K562 (cell line): ENCODE data around the gene IFRD1. TPM values are rescaled to one million over a fixed set of nuclear protein-coding genes. Genes with fewer than 3 reads are reported as not detected.
A peak's percentile ranks its signal among the peaks of the same experiment; 100 is the strongest.

Source experiments
- AFF4 ChIP-seq: sonication (generic); formaldehyde crosslinking; IDR thresholded peaks from 2 replicates; pipeline ENCODE4 v1.8.0; 2023; ENCODE audit warnings: mild to moderate bottlenecking, missing genetic modification reagents
- ATF1 ChIP-seq, 2 experiments: fragments of 450-650 bp in 1 of 2; IDR thresholded peaks; 2 replicates each; pipeline ENCODE4 v1.6.1; 2016; ENCODE audit warnings: missing compliant biosample characterization in 1 of 2, missing genetic modification characterization in 1 of 2
- BMI1 ChIP-seq: fragments of 150-350 bp; IDR thresholded peaks from 2 replicates; pipeline ENCODE4 v1.6.1; 2014; ENCODE audit warnings: low read length
- ETS2 ChIP-seq: IDR thresholded peaks from 2 replicates; pipeline ENCODE4 v1.6.1; 2016; ENCODE audit warnings: borderline replicate concordance, missing genetic modification characterization, mild to moderate bottlenecking, moderate library complexity, missing compliant biosample characterization; ENCODE audit not compliant: poor library complexity, severe bottlenecking
- GTF2B ChIP-seq: IDR thresholded peaks from 2 replicates; pipeline ENCODE4 v1.6.1; 2011; ENCODE audit not compliant: insufficient read length; ENCODE audit errors: extremely low read depth
- GTF2F1 ChIP-seq: IDR thresholded peaks from 2 replicates; pipeline ENCODE4 v1.6.1; 2011; ENCODE audit warnings: low read depth, low read length, improper control_type of control experiment
- HMGN3 ChIP-seq: IDR thresholded peaks from 2 replicates; pipeline ENCODE4 v1.6.1; 2011; ENCODE audit warnings: borderline replicate concordance, low read depth, mild to moderate bottlenecking, mixed read lengths, low read length; ENCODE audit not compliant: insufficient read length; ENCODE audit errors: extremely low read depth
- KHSRP ChIP-seq: fragments of 450-650 bp; IDR thresholded peaks from 2 replicates; pipeline ENCODE4 v1.6.1; 2017
- KLF16 ChIP-seq: IDR thresholded peaks from 2 replicates; pipeline ENCODE4 v1.6.1; 2016; ENCODE audit warnings: antibody characterized with exemption
- MXD1 ChIP-seq: fragments of 250-450 bp; sonication (Bioruptor Pico); IDR thresholded peaks from 2 replicates; pipeline ENCODE4 v1.8.0; 2021; ENCODE audit warnings: borderline replicate concordance, mild to moderate bottlenecking, moderate library complexity; ENCODE audit not compliant: poor library complexity, severe bottlenecking
- MYNN ChIP-seq, 2 experiments: sonication (generic); formaldehyde crosslinking in 1 of 2; IDR thresholded peaks; 2 replicates each; pipeline versions ENCODE4 v1.5.0 to v1.6.1; 2016 to 2020; ENCODE audit warnings: antibody characterized with exemption in 1 of 2, missing genetic modification reagents in 1 of 2
- PPARD ChIP-seq: fragments of 250-450 bp; sonication (Bioruptor Pico); IDR thresholded peaks from 2 replicates; pipeline ENCODE4 v1.8.0; 2022; ENCODE audit warnings: inconsistent platforms, mild to moderate bottlenecking, moderate library complexity
- PURB ChIP-seq: sonication (generic); formaldehyde crosslinking; IDR thresholded peaks from 2 replicates; pipeline ENCODE4 v1.9.0; 2021; ENCODE audit warnings: low read depth, mild to moderate bottlenecking, missing genetic modification reagents
- SREBF1 ChIP-seq: fragments of 150-350 bp; IDR thresholded peaks from 2 replicates; pipeline ENCODE4 v1.6.1; 2014; ENCODE audit warnings: antibody characterized with exemption, low read depth, low read length, borderline replicate concordance
- TBL1XR1 ChIP-seq, 2 experiments: IDR thresholded peaks; 2 replicates each; pipeline ENCODE4 v1.6.1; 2012; ENCODE audit warnings: improper control_type of control experiment in 2 of 2, low read length in 2 of 2, mild to moderate bottlenecking in 1 of 2
- ZFP36 ChIP-seq: fragments of 150-350 bp; IDR thresholded peaks from 2 replicates; pipeline ENCODE4 v1.6.1; 2018; ENCODE audit warnings: low read length, low read depth; ENCODE audit not compliant: partially characterized antibody
- ZFX ChIP-seq: sonication (generic); formaldehyde crosslinking; IDR thresholded peaks from 2 replicates; pipeline ENCODE4 v1.8.0; 2022; ENCODE audit warnings: mild to moderate bottlenecking, missing genetic modification reagents, moderate library complexity
- ZNF174 ChIP-seq: fragments of 250-450 bp; sonication (Bioruptor Pico); IDR thresholded peaks from 2 replicates; pipeline ENCODE4 v1.4.0; 2020; ENCODE audit warnings: mild to moderate bottlenecking
- ZNF274 ChIP-seq: IDR thresholded peaks from 2 replicates; pipeline ENCODE4 v1.6.1; 2011; ENCODE audit warnings: low read depth, mild to moderate bottlenecking, low read length, moderate library complexity, borderline replicate concordance
- ZNF764 ChIP-seq: fragments of 250-450 bp; sonication (Bioruptor Pico); IDR thresholded peaks from 2 replicates; pipeline ENCODE4 v1.4.0; 2020; ENCODE audit warnings: low read depth, mild to moderate bottlenecking, moderate library complexity
- polyA plus RNA-seq, 8 experiments: library from polyadenylated mRNA; depleted of rRNA in 4 of 8; stranded (reverse) in 5 of 8; unstranded in 3 of 8; fragments of >200 nt; fragmentation: Nextera tagmentation in 2 of 8; fragmentation: Illumina TruSeq in 1 of 8; extraction: Ambion mirVana in 2 of 8; extraction: Trizol in 1 of 8; gene quantifications; 2 replicates each; pipeline versions ENCODE4 v1.2.1 to v1.2.3, GENCODE V29; 2011 to 2014; ENCODE audit warnings: inconsistent platforms in 1 of 8, missing spikeins in 1 of 8
- total RNA-seq, 7 experiments: library from RNA; depleted of rRNA in 6 of 7; stranded (reverse); fragments of >200 nt in 6 of 7; fragmentation: Illumina TruSeq in 2 of 7; extraction: Trizol in 2 of 7; gene quantifications; 2 replicates each; pipeline versions ENCODE4 v1.2.1 to v1.2.3, GENCODE V29; 2011 to 2021; ENCODE audit warnings: low replicate concordance in 1 of 7

The IFRD1 gene
- total and polyA plus RNA-seq, 9 of the 15 experiments (the other 6 are each of a cell fraction or from before 2014, with no cell fraction given): 27.6 to 81.8 (median 68.1) TPM

- peak; percentile 98 for TF ChIP-seq AFF4 (CRISPR knock-in tag)
- no peak for TF ChIP-seq ZNF274
- no peak for TF ChIP-seq BMI1
- TF ChIP-seq MXD1: no peak
- peak; percentile 97 for TF ChIP-seq ZFX (CRISPR knock-in tag)
- no peak for TF ChIP-seq KLF16
- TF ChIP-seq SREBF1: no peak; the same call in 1 of the 2 replicates
- no peak for TF ChIP-seq PURB (CRISPR knock-in tag)
- TF ChIP-seq MYNN (IDR thresholded peaks at IDR 0.05): 0 out of 2 replicates have a peak, but pooled peaks have one; percentile 22
- no peak for TF ChIP-seq MYNN (CRISPR knock-in tag; IDR thresholded peaks at IDR 0.05)
- TF ChIP-seq GTF2B: no peak
- TF ChIP-seq ZNF174 (CRISPR knock-in tag): no peak
- peak in 1 of 2 experiments; percentile 79; a peak in 2 of 4 replicates for TF ChIP-seq TBL1XR1 (IDR thresholded peaks at IDR 0.05; ENCODE audit: low read length in 2 of 2)
- no peak for TF ChIP-seq ZNF764 (CRISPR knock-in tag)
- peak; percentile 63; the same call in 1 of the 2 replicates for TF ChIP-seq KHSRP
- no peak; the same call in 1 of the 2 replicates for TF ChIP-seq GTF2F1
- no peak for TF ChIP-seq PPARD (CRISPR knock-in tag)
- TF ChIP-seq ATF1 (CRISPR knock-in tag; IDR thresholded peaks at IDR 0.05): peak; percentile 42; the same call in 1 of the 2 replicates
- TF ChIP-seq ATF1 (tag; IDR thresholded peaks at IDR 0.05): peak; percentile 11; the same call in 1 of the 2 replicates
- TF ChIP-seq ETS2: no peak
- TF ChIP-seq HMGN3: peak; percentile 78
- TF ChIP-seq ZFP36: no peak
Observed at GRCh38 chr7:112450807-112451761, 824 bp downstream of the IFRD1 start (continued).
